HepG2 (cell line): ENCODE results near the gene MAP2K5. TPM values are rescaled to one million over a fixed set of nuclear protein-coding genes. Genes with fewer than 3 reads are reported as not detected.

Source experiments
- ASH2L ChIP-seq: fragments of 300-600, 200-600 bp; sonication (generic); IDR thresholded peaks from 2 replicates; pipeline ENCODE4 v1.7.0; 2017; ENCODE audit warnings: low read depth, mild to moderate bottlenecking, moderate library complexity, mixed read lengths, low read length; ENCODE audit not compliant: insufficient read length
- CBX1 ChIP-seq: IDR thresholded peaks from one replicate; pipeline ENCODE4 v1.6.1; 2016; ENCODE audit warnings: antibody characterized with exemption, low read depth
- HOXA7 ChIP-seq: sonication (generic); formaldehyde crosslinking; IDR thresholded peaks from 2 replicates; pipeline ENCODE4 v1.8.1; 2022; ENCODE audit warnings: mild to moderate bottlenecking, missing genetic modification reagents, moderate library complexity
- LRRFIP1 ChIP-seq: sonication (generic); formaldehyde crosslinking; conservative IDR thresholded peaks from 2 replicates; pipeline ENCODE4 v1.4.0; 2020; ENCODE audit warnings: missing genetic modification reagents
- MBNL3 ChIP-seq: fragments of 250-450 bp; sonication (Bioruptor Pico); conservative IDR thresholded peaks from 2 replicates; pipeline ENCODE4 v1.8.0; 2022; ENCODE audit warnings: mild to moderate bottlenecking, inconsistent platforms
- MXI1 ChIP-seq: IDR thresholded peaks from 3 replicates; pipeline ENCODE4 v1.6.1; 2012; ENCODE audit warnings: low read depth, low read length, inconsistent platforms, borderline replicate concordance
- NFE2L1 ChIP-seq: sonication (generic); formaldehyde crosslinking; IDR thresholded peaks from 2 replicates; pipeline ENCODE4 v1.4.0; 2020; ENCODE audit warnings: missing genetic modification reagents, mild to moderate bottlenecking, borderline replicate concordance
- NR2F6 ChIP-seq, 2 experiments: IDR thresholded peaks; 2 replicates each; pipeline ENCODE4 v1.6.1; 2016; ENCODE audit warnings: antibody characterized with exemption in 1 of 2, mild to moderate bottlenecking in 1 of 2
- RFXANK ChIP-seq: IDR thresholded peaks from 2 replicates; pipeline ENCODE4 v1.6.1; 2016
- SPEN ChIP-seq: sonication (generic); formaldehyde crosslinking; IDR thresholded peaks from 2 replicates; pipeline ENCODE4 v1.5.1; 2020; ENCODE audit warnings: low read depth, mild to moderate bottlenecking, missing genetic modification reagents
- SRSF9 ChIP-seq: fragments of 200-400 bp; formaldehyde crosslinking; IDR thresholded peaks from 2 replicates; pipeline ENCODE4 v1.6.1; 2018; ENCODE audit warnings: borderline replicate concordance, mild to moderate bottlenecking, low read depth, low read length; ENCODE audit not compliant: insufficient read depth, poor library complexity, severe bottlenecking
- TARDBP ChIP-seq: sonication (generic); formaldehyde crosslinking; IDR thresholded peaks from 2 replicates; pipeline ENCODE4 v1.8.0; 2022; ENCODE audit warnings: mild to moderate bottlenecking, missing genetic modification reagents
- TBL1XR1 ChIP-seq: fragments of 150-350 bp; IDR thresholded peaks from 2 replicates; pipeline ENCODE4 v1.6.1; 2014; ENCODE audit warnings: borderline replicate concordance, low read length; ENCODE audit not compliant: partially characterized antibody
- TOE1 ChIP-seq: sonication (generic); formaldehyde crosslinking; IDR thresholded peaks from 2 replicates; pipeline ENCODE4 v1.4.0; 2020; ENCODE audit warnings: mild to moderate bottlenecking, missing genetic modification reagents
- TOPORS ChIP-seq: sonication (generic); formaldehyde crosslinking; IDR thresholded peaks from 2 replicates; pipeline ENCODE4 v1.8.0; 2023; ENCODE audit warnings: mild to moderate bottlenecking, missing genetic modification reagents
- ZBTB8A ChIP-seq: sonication (generic); formaldehyde crosslinking; IDR thresholded peaks from 2 replicates; pipeline ENCODE4 v1.4.0; 2020; ENCODE audit warnings: mild to moderate bottlenecking, low read depth, missing genetic modification reagents, borderline replicate concordance
- ZEB1 ChIP-seq: IDR thresholded peaks from 2 replicates; pipeline ENCODE4 v1.6.1; 2012; ENCODE audit warnings: mild to moderate bottlenecking, low read depth, inconsistent platforms; ENCODE audit not compliant: insufficient replicate concordance
- ZNF75D ChIP-seq: sonication (generic); formaldehyde crosslinking; IDR thresholded peaks from 2 replicates; pipeline ENCODE4 v1.8.1; 2023; ENCODE audit warnings: missing genetic modification reagents, mild to moderate bottlenecking, borderline replicate concordance
- ZNF775 ChIP-seq: sonication (generic); formaldehyde crosslinking; IDR thresholded peaks from 2 replicates; pipeline ENCODE4 v1.4.0; 2020; ENCODE audit warnings: missing genetic modification reagents, mild to moderate bottlenecking, moderate library complexity, borderline replicate concordance
- ZSCAN22 ChIP-seq: sonication (generic); formaldehyde crosslinking; IDR thresholded peaks from 2 replicates; pipeline ENCODE4 v1.4.0; 2020; ENCODE audit warnings: mild to moderate bottlenecking, missing genetic modification reagents
- ZSCAN29 ChIP-seq: sonication (generic); formaldehyde crosslinking; conservative IDR thresholded peaks from 2 replicates; pipeline ENCODE4 v1.4.0; 2020; ENCODE audit warnings: mild to moderate bottlenecking, missing genetic modification reagents
- polyA plus RNA-seq, 8 experiments: library from polyadenylated mRNA; depleted of rRNA in 3 of 8; stranded (reverse) in 7 of 8; unstranded in 1 of 8; fragments of >200 nt; fragmentation: Illumina TruSeq in 4 of 8; extraction: Trizol in 4 of 8; gene quantifications; 2 replicates each; pipeline versions ENCODE4 v1.2.1 to v1.2.3, GENCODE V29; 2011 to 2016; ENCODE audit warnings: low read depth in 4 of 8, missing spikeins in 1 of 8, mixed read lengths in 1 of 8; ENCODE audit not compliant: insufficient read depth in 1 of 8
- total RNA-seq, 5 experiments: library from RNA; depleted of rRNA; stranded (reverse); fragments of >200 nt; fragmentation: Illumina TruSeq; extraction: Trizol; gene quantifications; 2 replicates each; pipeline ENCODE4 v1.2.3, GENCODE V29; 2016; ENCODE audit warnings: low read depth in 1 of 5
- TF ChIP-seq, protein P1 (sequence below): sonication (generic); formaldehyde crosslinking; IDR thresholded peaks from 2 replicates; pipeline ENCODE4 v1.8.0; 2022; ENCODE audit warnings: missing genetic modification reagents, low read depth, mild to moderate bottlenecking, borderline replicate concordance
- TF ChIP-seq, protein P2 (sequence below): sonication (generic); formaldehyde crosslinking; IDR thresholded peaks from 2 replicates; pipeline ENCODE4 v1.9.0; 2021; ENCODE audit warnings: missing genetic modification reagents, mild to moderate bottlenecking, borderline replicate concordance

The MAP2K5 gene
- total and polyA plus RNA-seq, 2 of the 13 experiments (the other 11 are each of a cell fraction or from before 2014, with no cell fraction given): 4.0 to 4.3 TPM

- TF ChIP-seq ZBTB8A (no peak), RFXANK (CRISPR knock-in tag) (no peak), ASH2L (no peak), ZEB1 (no peak), ZNF775 (no peak), LRRFIP1 (no peak), ZSCAN22 (CRISPR knock-in tag) (no peak), SRSF9 (no peak), TARDBP (no peak), TOE1 (CRISPR knock-in tag) (no peak), MBNL3 (no peak), NR2F6 (IDR thresholded peaks at IDR 0.05) (no peak), NR2F6 (CRISPR knock-in tag; IDR thresholded peaks at IDR 0.05) (0 out of 2 replicates have a peak, but pooled peaks have one; percentile 6), ZSCAN29 (no peak), NFE2L1 (CRISPR knock-in tag) (no peak), SPEN (0 out of 2 replicates have a peak, but pooled peaks have one; percentile 31), MXI1 (no peak), CBX1 (no peak), ZNF75D (CRISPR knock-in tag) (no peak), TBL1XR1 (no peak), HOXA7 (CRISPR knock-in tag) (no peak), TOPORS (CRISPR knock-in tag) (no peak)
- TF ChIP-seq, protein P1, sequence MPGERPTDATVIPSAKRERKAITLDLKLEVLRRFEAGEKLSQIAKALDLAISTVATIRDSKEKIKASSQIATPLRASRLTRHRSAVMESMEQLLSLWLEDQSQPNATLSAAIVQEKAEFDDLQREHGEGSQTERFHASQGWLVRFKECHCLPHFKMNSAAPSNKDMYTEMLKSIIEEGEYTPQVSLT (CRISPR knock-in tag): no peak
- TF ChIP-seq, protein P2, sequence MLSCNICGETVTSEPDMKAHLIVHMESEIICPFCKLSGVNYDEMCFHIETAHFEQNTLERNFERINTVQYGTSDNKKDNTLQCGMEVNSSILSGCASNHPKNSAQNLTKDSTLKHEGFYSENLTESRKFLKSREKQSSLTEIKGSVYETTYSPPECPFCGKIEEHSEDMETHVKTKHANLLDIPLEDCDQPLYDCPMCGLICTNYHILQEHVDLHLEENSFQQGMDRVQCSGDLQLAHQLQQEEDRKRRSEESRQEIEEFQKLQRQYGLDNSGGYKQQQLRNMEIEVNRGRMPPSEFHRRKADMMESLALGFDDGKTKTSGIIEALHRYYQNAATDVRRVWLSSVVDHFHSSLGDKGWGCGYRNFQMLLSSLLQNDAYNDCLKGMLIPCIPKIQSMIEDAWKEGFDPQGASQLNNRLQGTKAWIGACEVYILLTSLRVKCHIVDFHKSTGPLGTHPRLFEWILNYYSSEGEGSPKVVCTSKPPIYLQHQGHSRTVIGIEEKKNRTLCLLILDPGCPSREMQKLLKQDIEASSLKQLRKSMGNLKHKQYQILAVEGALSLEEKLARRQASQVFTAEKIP (CRISPR knock-in tag): no peak
Observed at GRCh38 chr15:67833710-67834511, 291.4 kb downstream of the MAP2K5 start (continued).
